Activated gamma-delta T cell treated with Interleukin-2 at 50 U/mL for 16 hours (primary cell): ENCODE results near the gene AAMDC.
"Not testable (repeated sequence)": the region's sequence is repeated elsewhere in the genome, so short reads cannot be mapped to it uniquely, and the experiment has no call there.

Experiments used
- DNase-seq: peaks from one replicate; pipeline ENCODE4 v3.0.0-alpha.2; 2020

The AAMDC gene

GRCh38 chr11:77890100-77890614, 69.2 kb downstream of the AAMDC start:
- not testable (repeated sequence) for DNase-seq

DNA sequence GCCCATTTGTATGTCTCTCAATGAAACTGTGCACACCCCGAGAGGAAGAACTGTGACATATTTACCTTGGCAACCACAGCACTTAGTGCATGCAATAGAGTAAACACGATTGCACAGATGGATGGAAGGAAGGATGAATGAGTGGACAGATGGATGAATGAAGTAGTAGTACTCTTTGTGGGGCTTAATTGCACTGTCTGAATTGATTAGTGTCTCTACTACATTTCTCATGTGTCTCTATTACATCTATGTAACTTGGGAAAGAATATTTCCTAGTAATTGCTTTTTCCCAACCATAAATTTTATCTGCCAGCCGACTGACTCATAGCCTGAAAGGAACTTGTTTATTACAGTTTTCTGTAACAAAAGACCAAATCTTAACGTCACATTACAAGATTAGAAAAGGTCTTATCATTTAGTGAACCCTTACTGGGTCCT, 69.7 kb downstream of the AAMDC start:
- DNase-seq, result not testable (repeated sequence)

- not testable (repeated sequence) for DNase-seq
Measured at GRCh38 chr11:77891256-77891655, 70.3 kb downstream of the AAMDC start.

DNA sequence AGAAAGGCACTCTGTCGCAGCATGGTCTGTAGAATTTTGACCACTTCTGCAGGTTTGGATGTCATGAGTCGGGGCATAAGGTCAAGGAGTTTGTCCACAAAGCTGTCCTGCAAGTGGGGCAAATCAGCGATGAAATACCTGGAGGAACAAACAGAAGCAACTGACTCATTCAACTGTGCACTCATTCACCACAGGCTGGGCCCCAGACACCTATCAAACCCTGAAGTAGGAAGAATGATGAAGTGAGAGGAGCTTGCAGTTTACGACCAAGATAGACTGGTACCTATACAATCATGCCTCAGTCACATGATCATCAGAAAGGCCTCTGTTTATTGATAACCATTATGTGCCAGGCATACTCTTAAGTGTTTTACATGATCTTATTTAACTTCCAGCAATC, 70.8 kb downstream of the AAMDC start:
- not testable (repeated sequence) for DNase-seq

DNA sequence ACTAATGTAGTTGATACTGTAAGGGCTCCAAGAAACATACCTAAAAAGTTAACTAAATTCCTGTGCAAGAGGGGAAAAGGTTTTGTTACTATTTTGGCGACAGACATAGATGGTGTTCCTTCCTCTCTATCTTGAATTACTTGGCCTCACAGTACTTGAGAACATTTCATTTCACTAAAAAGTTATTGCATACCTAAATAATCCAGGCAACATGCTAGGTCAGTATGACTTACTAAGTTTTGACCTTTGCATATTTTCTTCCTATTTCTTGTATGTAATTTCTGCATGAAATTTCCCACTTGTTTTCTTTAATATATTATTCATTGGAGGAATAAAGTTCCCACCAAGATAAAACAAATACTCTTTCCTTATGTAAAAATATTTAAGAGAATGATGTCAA, 74.0 kb downstream of the AAMDC start:
- DNase-seq, result not testable (repeated sequence)

- no peak for DNase-seq
Measured at GRCh38 chr11:77908835-77909234, 87.9 kb downstream of the AAMDC start.

- DNase-seq, result no peak
Measured at GRCh38 chr11:77909277-77909676, 88.3 kb downstream of the AAMDC start.

- DNase-seq, result not testable (repeated sequence)
Measured at GRCh38 chr11:77910828-77911227, 89.9 kb downstream of the AAMDC start.

DNA sequence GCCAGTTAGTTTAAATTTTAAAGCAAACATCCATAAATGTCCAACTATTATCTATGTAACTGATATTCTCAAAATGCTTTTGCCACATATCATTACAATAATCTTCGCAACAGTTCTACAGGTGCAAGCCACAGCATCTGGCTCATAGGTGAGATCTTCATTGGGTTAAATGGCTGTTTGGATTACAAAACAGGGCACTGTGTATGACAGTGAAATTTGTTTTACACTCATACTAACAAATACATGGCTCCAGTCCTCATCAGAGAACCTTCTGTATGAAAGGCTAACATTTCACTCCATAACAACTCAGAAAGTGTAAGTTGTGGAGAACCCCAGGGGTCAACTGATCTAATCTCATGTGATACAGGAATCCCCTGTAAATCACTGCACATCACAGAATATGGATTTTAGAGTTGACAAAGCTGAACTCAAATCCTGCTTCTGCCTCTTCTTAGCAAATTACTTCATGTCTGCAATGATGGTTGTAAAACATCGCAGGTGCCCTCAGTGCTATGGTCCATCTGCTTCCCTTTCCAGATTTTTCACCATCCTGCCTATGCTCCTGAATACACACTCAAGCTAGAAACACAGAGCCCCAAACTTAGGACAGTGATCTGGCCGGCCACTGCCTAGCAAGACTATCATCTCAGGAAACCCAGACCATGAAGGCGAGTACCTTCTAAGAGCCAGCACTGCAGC, 92.8 kb downstream of the AAMDC start:
- DNase-seq, result not testable (repeated sequence)

- DNase-seq, result not testable (repeated sequence)
Measured at GRCh38 chr11:77914307-77914791, 93.4 kb downstream of the AAMDC start.

DNA sequence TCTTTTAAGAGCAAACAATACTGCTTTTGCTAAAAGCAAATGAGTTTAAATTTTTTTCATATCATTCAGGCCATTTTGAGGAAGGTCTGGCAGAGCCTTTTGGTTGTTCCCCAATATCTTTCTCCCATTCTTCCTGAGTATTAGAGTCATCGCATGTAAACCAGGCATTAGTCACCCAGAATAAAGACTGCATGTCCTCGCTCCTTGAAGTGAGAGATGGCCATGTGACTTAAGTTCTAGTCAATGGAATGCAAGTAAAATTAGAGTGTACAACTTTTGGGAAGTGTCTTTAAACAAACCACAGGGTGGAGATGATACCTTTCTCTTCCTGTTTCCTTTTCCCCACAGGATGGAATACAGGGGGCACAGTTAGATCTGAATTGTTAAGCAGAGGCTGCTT, 96.8 kb downstream of the AAMDC start:
- DNase-seq, result not testable (repeated sequence)
